H1 (cell line): ENCODE data around the gene GNA12. TPM values are rescaled to one million over a fixed set of nuclear protein-coding genes. Genes with fewer than 3 reads are reported as not detected.
"Not testable (repeated sequence)": the region's sequence is repeated elsewhere in the genome, so short reads cannot be mapped to it uniquely, and the experiment has no call there.

Source experiments
- CTCF ChIA-PET: fragments of 300-600 bp; sonication (Branson Sonifier 250); formaldehyde crosslinking; loops from one replicate; lab custom pipeline; 2021; ENCODE audit not compliant: partially characterized antibody; lab: Charles Lee
- POLR2A ChIA-PET: fragments of 300-600 bp; sonication (Branson Sonifier 250); formaldehyde crosslinking; loops from one replicate; lab custom pipeline; 2021; ENCODE audit warnings: inconsistent platforms; ENCODE audit not compliant: partially characterized antibody; lab: Charles Lee
- DNase-seq, 2 experiments: peaks; one replicate each; pipeline versions ENCODE4 v3.0.0 to v3.0.0-alpha.2; 2010 to 2022; ENCODE audit warnings: low spot score in 2 of 2, low read depth in 1 of 2, mixed read lengths in 1 of 2
- FAIRE-seq: peaks from 2 replicates; lab custom pipeline; 2011; peaks lifted over from hg19 to GRCh38; lab: Jason Lieb, UNC
- H2AFZ ChIP-seq: 2 replicates; pipeline ENCODE4 v1.8.1; 2012; ENCODE audit warnings: low read length, inconsistent platforms
- H2AK5ac ChIP-seq: 2 replicates; pipeline ENCODE4 v1.6.1; 2013; ENCODE audit warnings: low read depth, low read length
- H2BK120ac ChIP-seq: replicated peaks from 2 replicates; pipeline ENCODE3; 2013; ENCODE audit warnings: low read depth, low read length, inconsistent platforms
- H2BK12ac ChIP-seq: 2 replicates; pipeline ENCODE4 v1.6.1; 2013; ENCODE audit warnings: low read depth, low read length
- H2BK15ac ChIP-seq: 2 replicates; pipeline ENCODE4 v1.6.1; 2013; ENCODE audit warnings: low read length
- H2BK20ac ChIP-seq: 2 replicates; pipeline ENCODE4 v1.6.1; 2013; ENCODE audit warnings: low read length
- H2BK5ac ChIP-seq: 2 replicates; pipeline ENCODE4 v1.6.1; 2013; ENCODE audit warnings: low read depth, low read length
- H3K14ac ChIP-seq: 2 replicates; pipeline ENCODE4 v1.6.1; 2013; ENCODE audit warnings: inconsistent platforms; ENCODE audit not compliant: insufficient read length
- H3K18ac ChIP-seq: 2 replicates; pipeline ENCODE4 v1.6.1; 2013; ENCODE audit warnings: low read length; ENCODE audit errors: extremely low read depth
- H3K23ac ChIP-seq: 2 replicates; pipeline ENCODE4 v1.6.1; 2013; ENCODE audit warnings: inconsistent platforms; ENCODE audit not compliant: insufficient read length
- H3K23me2 ChIP-seq: 2 replicates; pipeline ENCODE4 v1.6.1; 2013; ENCODE audit warnings: low read depth, low read length
- H3K27ac ChIP-seq: 2 replicates; pipeline ENCODE4 v1.6.1; 2011; ENCODE audit warnings: low read depth, low read length, inconsistent platforms
- H3K27me3 ChIP-seq, 4 experiments: replicated peaks in 1 of 4; 1 replicate in 1 of 4; 2 replicates in 3 of 4; pipeline versions ENCODE4 v1.6.1 to v1.8.1; 2011 to 2013; ENCODE audit warnings: low read length in 3 of 4, mild to moderate bottlenecking in 3 of 4, inconsistent platforms in 2 of 4, mixed read lengths in 2 of 4, moderate library complexity in 1 of 4; ENCODE audit not compliant: control insufficient read depth in 3 of 4, insufficient read depth in 3 of 4; ENCODE audit errors: extremely low read depth in 1 of 4
- H3K36me3 ChIP-seq, 4 experiments: 2 replicates each; pipeline versions ENCODE4 v1.6.1 to v1.8.1; 2011 to 2013; ENCODE audit warnings: mild to moderate bottlenecking in 4 of 4, low read length in 3 of 4, moderate library complexity in 2 of 4, control low read depth in 1 of 4, inconsistent platforms in 1 of 4; ENCODE audit not compliant: insufficient read depth in 4 of 4, control insufficient read depth in 2 of 4
- H3K4ac ChIP-seq: replicated peaks from 2 replicates; pipeline ENCODE3; 2013; ENCODE audit warnings: low read length, low read depth, mixed read lengths, inconsistent platforms; ENCODE audit not compliant: insufficient read length
- H3K4me1 ChIP-seq, 4 experiments: replicated peaks in 1 of 4; 1 replicate in 1 of 4; 2 replicates in 3 of 4; pipeline versions ENCODE4 v1.6.1 to v1.8.1; 2011 to 2013; ENCODE audit warnings: low read length in 3 of 4, inconsistent platforms in 2 of 4, mixed read lengths in 1 of 4; ENCODE audit not compliant: insufficient read depth in 4 of 4, control insufficient read depth in 3 of 4
- H3K4me2 ChIP-seq, 2 experiments: 2 replicates each; pipeline versions ENCODE4 v1.6.1 to v1.8.1; 2011 to 2013; ENCODE audit warnings: low read depth in 2 of 2, low read length in 2 of 2, control low read depth in 1 of 2, inconsistent platforms in 1 of 2, mild to moderate bottlenecking in 1 of 2; ENCODE audit not compliant: insufficient read depth in 1 of 2
- H3K4me3 ChIP-seq, 4 experiments: fragments of 200-600, 300-600 bp in 1 of 4; sonication (generic), shearing (Covaris generic), sonication (Bioruptor Twin) in 1 of 4; 2 replicates each; pipeline versions ENCODE4 v1.5.1 to v1.8.1; 2011 to 2016; ENCODE audit warnings: low read length in 4 of 4, low read depth in 3 of 4, control low read depth in 2 of 4, inconsistent platforms in 2 of 4, mild to moderate bottlenecking in 2 of 4, mixed read lengths in 1 of 4, moderate library complexity in 1 of 4; ENCODE audit not compliant: insufficient read depth in 2 of 4; ENCODE audit errors: extremely low read depth in 1 of 4
- H3K56ac ChIP-seq: replicated peaks from 2 replicates; pipeline ENCODE3; 2013; ENCODE audit warnings: low read depth, mild to moderate bottlenecking, mixed read lengths, low read length, inconsistent platforms; ENCODE audit not compliant: insufficient read length
- H3K79me1 ChIP-seq: 2 replicates; pipeline ENCODE4 v1.6.1; 2013; ENCODE audit warnings: low read depth, low read length, control low read depth
- H3K79me2 ChIP-seq, 2 experiments: 2 replicates each; pipeline versions ENCODE4 v1.6.1 to v1.8.1; 2012 to 2013; ENCODE audit warnings: low read length in 2 of 2, mild to moderate bottlenecking in 2 of 2, inconsistent platforms in 1 of 2; ENCODE audit not compliant: insufficient read depth in 2 of 2, control insufficient read depth in 1 of 2
- H3K9ac ChIP-seq, 4 experiments: replicated peaks in 1 of 4; 1 replicate in 1 of 4; 2 replicates in 3 of 4; pipeline versions ENCODE4 v1.6.1 to v1.8.1; 2011 to 2013; ENCODE audit warnings: low read depth in 3 of 4, low read length in 3 of 4, control low read depth in 2 of 4, mild to moderate bottlenecking in 2 of 4, moderate library complexity in 2 of 4, inconsistent platforms in 1 of 4; ENCODE audit errors: extremely low read depth in 1 of 4
- H3K9me3 ChIP-seq, 2 experiments: 2 replicates each; pipeline versions ENCODE4 v1.6.1 to v1.8.1; 2012 to 2013; ENCODE audit warnings: mild to moderate bottlenecking in 2 of 2, moderate library complexity in 2 of 2, control low read depth in 1 of 2, inconsistent platforms in 1 of 2, low read depth in 1 of 2, low read length in 1 of 2, mixed read lengths in 1 of 2; ENCODE audit not compliant: insufficient read depth in 2 of 2
- H4K20me1 ChIP-seq, 2 experiments: replicated peaks in 1 of 2; 2 replicates each; pipeline versions ENCODE3 to v1.8.1; 2011 to 2013; ENCODE audit warnings: inconsistent platforms in 2 of 2, low read length in 2 of 2, mild to moderate bottlenecking in 1 of 2; ENCODE audit not compliant: insufficient read depth in 2 of 2, control insufficient read depth in 1 of 2
- H4K5ac ChIP-seq: 2 replicates; pipeline ENCODE4 v1.6.1; 2013; ENCODE audit warnings: low read length, low read depth, mixed read lengths, inconsistent platforms; ENCODE audit not compliant: insufficient read length
- H4K8ac ChIP-seq: 2 replicates; pipeline ENCODE4 v1.8.0; 2013; ENCODE audit warnings: mild to moderate bottlenecking, moderate library complexity, low read length, inconsistent platforms; ENCODE audit not compliant: insufficient read depth; ENCODE audit errors: extremely low read depth
- H4K91ac ChIP-seq: replicated peaks from 2 replicates; pipeline ENCODE3; 2013; ENCODE audit warnings: low read length, mixed read lengths, inconsistent platforms; ENCODE audit not compliant: insufficient read length
- WGBS, 2 experiments: shearing (Covaris generic) in 1 of 2; methylation state at CpG; one replicate each; pipeline versions ENCODE4 v1.1.6 to v1.1.7; 2013 to 2015; ENCODE audit warnings: low lambda C conversion rate in 2 of 2, mixed read lengths in 2 of 2, inconsistent platforms in 1 of 2, low coverage in 1 of 2, missing lambda C conversion rate in 1 of 2; ENCODE audit not compliant: insufficient replicate concordance in 2 of 2, insufficient coverage in 1 of 2, insufficient read length in 1 of 2; ENCODE audit errors: extremely low coverage in 1 of 2, missing lambda C conversion rate in 1 of 2; 5-methylcytosine and 5-hydroxymethylcytosine counted together
- polyA plus RNA-seq, 7 experiments: library from polyadenylated mRNA; depleted of rRNA in 3 of 7; stranded (reverse) in 5 of 7; unstranded in 2 of 7; fragments of >200 nt in 5 of 7; fragments of 200-250 nt in 2 of 7; gene quantifications; 1 replicate in 5 of 7; 2 replicates in 1 of 7; 4 replicates in 1 of 7; pipeline versions ENCODE4 v1.2.1 to v1.2.3, GENCODE V29; 2011 to 2013; ENCODE audit warnings: missing spikeins in 2 of 7, mixed read lengths in 2 of 7
- total RNA-seq: library from RNA; stranded (reverse); fragmentation: NEBNext Ultra II Directional; extraction: Animal tissue kit (Norgen Biotek cat#: 25700); gene quantifications from 2 replicates; pipeline ENCODE4 v1.2.1, GENCODE V29; 2021

Gene GNA12
- total and polyA plus RNA-seq, 2 of the 8 experiments (the other 6 are each of a cell fraction or from before 2014, with no cell fraction given) = 96.5 to 109 TPM

DNA sequence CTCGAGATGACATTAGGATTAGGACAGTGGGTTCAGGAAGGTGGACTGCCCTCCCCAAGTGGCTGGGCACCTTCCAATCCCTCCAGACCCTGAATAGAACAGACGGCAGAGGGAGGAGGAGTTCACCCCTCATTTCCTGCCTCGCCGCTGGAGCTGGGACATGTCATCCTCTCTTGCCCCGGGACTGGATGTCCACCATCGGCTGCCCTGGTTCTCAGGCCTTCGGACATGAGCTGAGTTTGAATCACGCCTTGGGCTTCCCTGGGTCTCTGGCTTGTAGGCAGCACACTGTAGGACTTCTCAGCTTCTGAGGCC, 150.0 kb downstream of the GNA12 start:
- H3K79me2 ChIP-seq, H4K20me1 ChIP-seq, H3K4me1 ChIP-seq, H3K23ac ChIP-seq, H4K91ac ChIP-seq, H4K8ac ChIP-seq, H2BK12ac ChIP-seq, H2BK20ac ChIP-seq, H3K9ac ChIP-seq, H3K27ac ChIP-seq, H3K9me3 ChIP-seq, FAIRE-seq, H3K79me1 ChIP-seq, H3K14ac ChIP-seq, H3K36me3 ChIP-seq, H2BK15ac ChIP-seq, DNase-seq, H3K4me2 ChIP-seq, H3K56ac ChIP-seq, H2BK120ac ChIP-seq, H3K23me2 ChIP-seq, H3K18ac ChIP-seq, H3K4me3 ChIP-seq, H3K4ac ChIP-seq, H2BK5ac ChIP-seq, H4K5ac ChIP-seq, H2AK5ac ChIP-seq, H2AFZ ChIP-seq: not testable (repeated sequence)
- ChIA-PET CTCF (interaction anchor here (1.2 to 7.6 kb wide), 6 partner anchors 12 to 242 kb away, joined by 3 to 92 read pairs (median 16); no protein-coding TSS in a partner anchor), POLR2A (interaction anchor here (0.6 to 1.6 kb wide), 2 partner anchors 8 to 33 kb away, joined by 4 read pairs; no protein-coding TSS in a partner anchor)
- peaks cover 0 to 12% (median 9%) of the 10 kb centered on the region in 4 experiments; a peak in 6 of 7 replicates for H3K27me3 ChIP-seq
- 92% methylated on average over 6 of the region's 8 CpGs; no CpG with 5 or more reads in 1 of the 2 experiments for WGBS, 2 experiments
